GM19238 (cell line): ENCODE results near the gene TTC28.

Source experiments
- DNase-seq: peaks from one replicate; pipeline ENCODE4 v3.0.0; 2011; ENCODE audit warnings: low spot score; ENCODE audit not compliant: insufficient read length

Gene TTC28

DNA sequence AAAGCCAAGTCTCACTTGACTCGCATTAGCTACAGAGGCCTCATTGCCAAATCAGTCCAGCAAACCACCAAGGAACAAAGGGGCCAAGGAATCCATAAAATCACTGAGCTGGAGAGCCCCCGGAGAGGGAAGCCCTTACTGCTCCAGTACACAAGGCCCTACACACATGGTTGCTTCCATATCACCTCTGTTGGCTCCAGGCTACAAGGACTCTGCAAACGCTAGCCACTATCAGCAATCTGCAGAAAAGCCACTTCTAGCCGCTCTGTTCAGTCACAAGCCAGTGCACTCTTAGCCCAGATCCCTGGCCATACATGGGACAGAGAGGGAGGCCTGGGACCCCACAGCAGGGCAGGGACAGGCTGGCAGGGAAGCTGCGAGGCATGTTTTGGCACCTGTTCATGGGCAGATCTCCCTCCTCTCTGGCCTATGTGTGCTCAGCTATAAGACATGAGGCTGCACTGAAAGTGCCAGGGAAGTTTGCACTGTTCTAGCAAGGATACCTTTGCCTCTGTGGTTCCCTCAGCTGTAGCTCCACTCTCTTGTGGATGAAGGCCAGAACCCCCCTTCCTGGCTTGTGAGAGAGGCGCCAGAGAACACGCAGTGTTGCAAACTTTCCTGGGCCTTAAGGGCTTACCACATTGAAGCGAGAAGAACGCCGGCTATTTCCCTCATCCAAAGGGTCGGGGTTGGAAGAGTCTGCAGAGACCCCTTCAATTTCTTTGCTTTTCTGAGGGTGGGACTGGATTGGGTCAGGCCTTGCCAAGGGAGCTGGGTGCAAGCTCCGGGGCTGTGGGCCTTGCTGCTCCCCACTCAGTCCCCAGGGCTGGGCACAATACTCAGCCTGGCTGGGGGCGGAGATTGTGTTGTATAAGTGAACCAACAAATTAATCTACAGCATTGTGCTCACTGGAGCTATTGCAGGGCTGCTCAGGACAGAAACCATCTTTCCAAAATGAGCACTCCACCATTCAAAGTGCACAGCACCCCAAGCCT is 651.9 kb downstream of the TTC28 start:
- no peak for DNase-seq

- DNase-seq = no peak
Observed at GRCh38 chr22:28025866-28026575, 653.6 kb downstream of the TTC28 start.

- no peak for DNase-seq
Observed at GRCh38 chr22:28025333-28025732, 654.3 kb downstream of the TTC28 start.

DNA sequence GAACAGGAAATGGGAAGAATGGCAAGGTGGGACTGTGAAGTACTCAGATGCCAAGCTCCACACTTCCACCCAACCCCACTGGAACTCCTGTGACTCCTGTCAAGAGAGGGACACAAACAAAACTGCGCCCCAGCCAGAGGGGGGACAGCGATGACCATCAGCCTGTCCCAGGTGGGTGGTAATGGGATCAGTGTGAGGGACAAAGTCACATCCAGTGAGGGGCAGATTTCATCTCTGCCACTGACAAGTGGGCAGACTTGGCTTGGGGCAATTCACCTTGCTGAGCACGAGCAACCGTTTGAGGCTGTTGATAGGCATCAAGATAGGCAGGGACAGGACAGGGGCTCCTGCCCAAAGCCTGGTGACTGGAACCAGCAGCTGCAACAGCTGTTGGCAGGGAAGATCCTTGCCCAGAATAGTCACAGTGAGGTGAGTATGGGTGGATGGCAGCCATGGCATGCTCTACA is 655.2 kb downstream of the TTC28 start:
- no peak for DNase-seq

GRCh38 chr22:28023774-28024173 is 655.9 kb downstream of the TTC28 start:
- DNase-seq = no peak

DNA sequence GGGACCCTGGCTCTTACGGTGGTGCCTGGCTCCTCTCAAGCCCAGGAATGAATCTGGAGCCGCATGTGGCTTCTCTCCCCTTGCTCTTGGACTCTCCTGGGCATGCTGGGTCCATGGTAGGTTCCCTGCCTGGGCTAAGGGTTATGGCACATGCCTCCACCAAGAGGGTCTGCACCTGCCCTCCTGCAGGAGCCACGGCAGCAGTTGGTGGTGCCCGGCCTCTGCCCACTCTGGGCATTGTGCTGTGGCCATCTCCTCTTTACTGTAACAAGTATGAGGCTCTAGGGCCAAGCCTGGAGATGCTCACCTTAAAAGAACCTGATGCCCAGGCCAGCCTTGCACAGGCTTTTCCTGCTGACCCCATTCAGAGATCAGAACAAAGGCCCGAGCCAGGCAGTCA is 656.6 kb downstream of the TTC28 start:
- no peak for DNase-seq

DNA sequence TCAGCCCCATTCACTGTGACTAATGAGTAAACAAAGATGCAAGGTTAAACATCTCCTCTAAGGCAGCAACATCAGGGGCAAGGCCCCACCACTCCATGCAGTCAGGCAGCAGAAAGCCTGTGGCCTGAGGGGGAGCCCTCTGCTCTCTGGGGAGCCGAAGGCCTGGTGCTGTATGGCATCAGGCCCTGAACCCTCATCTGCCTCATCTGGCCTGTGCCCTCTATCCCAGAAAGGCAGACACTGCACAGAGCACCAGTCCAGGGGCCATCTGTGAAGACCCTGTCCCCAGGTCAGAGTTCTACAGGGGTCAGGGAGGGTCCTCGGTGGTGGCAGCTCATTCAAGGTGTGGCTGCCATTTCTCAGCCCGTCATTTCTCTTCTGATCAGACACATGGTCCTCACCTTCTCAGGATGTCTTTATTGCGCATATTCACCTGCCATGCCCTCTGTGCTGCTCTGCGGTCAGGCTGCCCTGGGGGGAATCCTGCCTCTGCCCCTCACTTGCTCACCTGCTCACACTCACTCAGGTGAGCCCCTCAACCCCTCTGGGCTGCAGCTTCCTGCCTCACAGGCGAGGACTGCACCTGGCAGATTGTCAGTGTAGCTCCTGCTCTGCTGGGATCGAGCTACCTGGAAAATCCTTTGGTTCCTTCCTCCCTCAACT is 657.5 kb downstream of the TTC28 start:
- DNase-seq = no peak

GRCh38 chr22:28021116-28021997 is 658.3 kb downstream of the TTC28 start:
- DNase-seq = no peak

- DNase-seq = peak; percentile 61
Observed at GRCh38 chr22:28019881-28020861, 659.5 kb downstream of the TTC28 start.

DNA sequence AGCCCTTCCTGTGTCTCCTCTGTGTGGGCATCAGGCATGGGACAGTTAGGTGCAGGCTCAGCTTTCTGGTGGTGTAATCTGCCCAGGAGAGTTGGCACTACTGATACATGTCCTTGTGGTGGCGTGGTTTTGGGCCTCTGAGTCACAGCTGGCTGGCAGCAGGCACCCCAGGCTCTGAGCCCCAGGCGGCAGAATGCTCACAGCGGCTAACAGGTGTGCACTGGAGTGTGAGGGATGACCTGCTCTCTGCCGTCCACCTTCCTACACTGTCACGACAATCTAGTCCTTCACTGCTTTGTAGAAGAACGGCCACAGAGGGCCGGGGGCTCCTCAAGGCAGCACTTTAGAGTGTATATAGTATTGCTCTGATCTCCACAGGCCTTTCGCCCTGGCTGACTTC is 660.3 kb downstream of the TTC28 start:
- DNase-seq = no peak

DNA sequence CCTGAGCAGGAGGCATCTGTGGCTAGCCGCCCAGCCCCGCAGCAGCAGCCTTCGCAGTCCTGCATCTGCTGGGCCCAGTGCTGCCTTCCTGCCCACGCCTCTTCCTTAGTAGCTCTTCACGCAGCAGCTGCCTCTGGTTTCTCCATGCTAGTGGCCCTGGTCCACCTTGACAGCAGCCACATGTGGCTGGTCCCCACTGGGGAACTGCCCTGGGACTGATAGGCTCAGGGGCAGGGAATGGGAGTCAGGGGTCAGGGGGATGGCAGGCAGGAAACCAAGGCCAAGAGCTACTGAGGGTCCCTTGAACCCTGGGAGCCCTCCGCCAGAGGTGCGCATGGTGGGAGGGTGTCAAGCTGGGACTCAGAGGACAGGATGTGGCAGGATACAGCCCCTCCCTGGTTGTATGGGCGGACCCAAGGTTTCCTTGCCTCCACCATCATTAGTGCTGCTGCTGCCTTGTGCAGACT is 661.1 kb downstream of the TTC28 start:
- no peak for DNase-seq

- no peak for DNase-seq
Observed at GRCh38 chr22:28017859-28018258, 661.8 kb downstream of the TTC28 start.

GRCh38 chr22:28017558-28017820 is 662.2 kb downstream of the TTC28 start:
- no peak for DNase-seq

DNA sequence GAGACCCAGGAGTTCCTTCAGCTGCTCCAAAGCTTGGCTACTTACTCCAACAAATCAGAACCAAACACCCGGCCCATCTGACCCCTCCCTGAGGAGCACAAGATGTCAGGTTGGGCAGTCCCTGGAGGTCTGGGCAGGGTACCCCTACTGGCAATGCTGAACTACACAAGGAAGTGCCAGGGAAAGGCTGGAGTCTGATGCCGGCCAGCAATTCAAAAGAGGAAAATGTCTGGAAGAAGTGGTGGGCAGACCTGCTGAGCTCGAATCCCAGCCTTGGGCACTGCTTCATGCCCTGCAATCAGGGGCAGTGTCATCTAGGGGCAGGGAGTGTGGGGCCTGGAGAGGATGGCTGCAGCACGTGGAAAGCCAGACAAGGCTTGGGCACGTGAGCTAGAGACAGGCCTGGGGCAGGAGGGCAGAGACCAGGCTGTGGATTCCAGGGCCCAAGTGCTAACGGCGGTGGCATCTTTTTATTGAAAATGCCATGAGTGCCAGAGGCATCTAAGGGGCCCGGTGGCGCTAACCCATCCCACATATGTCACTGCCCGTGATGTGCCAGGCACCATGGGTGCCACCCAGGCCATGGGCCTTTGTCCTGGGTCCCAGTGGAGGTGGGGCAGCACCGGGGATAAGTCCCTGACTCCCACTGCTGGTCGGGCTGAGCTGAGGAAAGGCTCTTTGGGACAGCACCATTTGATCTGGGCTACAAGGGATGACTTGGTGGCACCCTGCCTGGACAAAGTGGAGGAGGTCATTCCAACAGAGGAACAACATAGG is 662.7 kb downstream of the TTC28 start:
- DNase-seq = no peak

DNA sequence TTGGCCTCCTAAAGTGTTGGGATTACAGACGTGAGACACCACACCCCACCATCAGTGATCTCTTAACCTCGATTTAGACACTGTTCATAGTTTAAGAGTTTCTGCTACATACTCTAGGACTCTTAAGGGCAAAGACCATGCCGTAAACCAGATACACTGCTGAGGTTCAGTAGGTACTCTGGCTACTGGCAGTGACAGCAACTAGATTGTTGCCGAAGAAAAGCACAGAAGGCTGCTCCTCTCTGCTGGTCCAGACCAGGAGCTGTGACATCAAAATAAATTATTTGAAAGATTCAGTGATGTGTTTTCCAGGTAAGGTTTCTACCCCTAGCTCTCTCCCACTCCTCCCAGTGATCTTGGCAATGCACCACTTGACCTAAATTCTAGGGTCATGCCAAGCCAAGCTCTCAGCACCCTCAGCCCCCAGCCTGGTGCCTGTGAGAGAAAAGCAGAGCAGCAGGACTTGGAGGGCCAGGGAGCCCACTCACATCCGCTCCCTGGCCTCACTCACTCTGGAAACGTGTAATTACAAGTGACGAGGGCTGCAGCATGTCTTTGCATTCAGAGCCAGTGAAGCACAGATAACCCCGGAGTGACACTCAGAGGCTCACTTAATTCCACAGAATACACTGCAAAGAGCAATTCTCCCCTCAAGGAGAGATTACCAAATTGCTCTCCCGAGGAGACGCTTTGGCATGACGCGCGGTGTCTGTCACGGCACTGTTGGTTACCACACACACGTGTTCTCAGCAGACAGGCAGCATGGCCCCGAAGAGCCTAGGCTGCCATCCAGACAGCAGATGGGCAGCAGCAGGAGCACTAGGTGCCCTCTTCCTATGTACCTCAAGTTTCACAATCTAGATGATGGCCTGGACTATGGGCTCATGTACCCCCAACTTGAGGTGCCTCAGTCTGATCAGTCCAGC is 663.7 kb downstream of the TTC28 start:
- DNase-seq = no peak

DNA sequence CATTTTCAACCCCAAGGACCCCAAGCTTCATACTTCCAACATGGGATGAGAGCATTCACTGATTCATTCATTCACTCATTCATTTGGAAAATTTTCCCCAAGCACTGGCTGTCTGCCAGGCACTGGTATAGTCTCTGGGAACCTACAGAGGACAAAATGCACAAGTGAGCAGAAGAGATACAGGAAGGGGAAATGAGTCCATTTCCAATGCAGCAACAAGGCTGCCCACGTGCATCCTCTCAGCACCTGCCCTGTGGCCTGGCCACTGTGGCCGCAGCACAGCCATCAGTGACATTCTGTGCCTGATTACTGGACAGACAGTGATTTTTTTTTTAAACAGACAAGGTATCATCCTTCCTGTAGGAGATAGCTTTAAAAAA is 664.6 kb downstream of the TTC28 start:
- DNase-seq = no peak

DNA sequence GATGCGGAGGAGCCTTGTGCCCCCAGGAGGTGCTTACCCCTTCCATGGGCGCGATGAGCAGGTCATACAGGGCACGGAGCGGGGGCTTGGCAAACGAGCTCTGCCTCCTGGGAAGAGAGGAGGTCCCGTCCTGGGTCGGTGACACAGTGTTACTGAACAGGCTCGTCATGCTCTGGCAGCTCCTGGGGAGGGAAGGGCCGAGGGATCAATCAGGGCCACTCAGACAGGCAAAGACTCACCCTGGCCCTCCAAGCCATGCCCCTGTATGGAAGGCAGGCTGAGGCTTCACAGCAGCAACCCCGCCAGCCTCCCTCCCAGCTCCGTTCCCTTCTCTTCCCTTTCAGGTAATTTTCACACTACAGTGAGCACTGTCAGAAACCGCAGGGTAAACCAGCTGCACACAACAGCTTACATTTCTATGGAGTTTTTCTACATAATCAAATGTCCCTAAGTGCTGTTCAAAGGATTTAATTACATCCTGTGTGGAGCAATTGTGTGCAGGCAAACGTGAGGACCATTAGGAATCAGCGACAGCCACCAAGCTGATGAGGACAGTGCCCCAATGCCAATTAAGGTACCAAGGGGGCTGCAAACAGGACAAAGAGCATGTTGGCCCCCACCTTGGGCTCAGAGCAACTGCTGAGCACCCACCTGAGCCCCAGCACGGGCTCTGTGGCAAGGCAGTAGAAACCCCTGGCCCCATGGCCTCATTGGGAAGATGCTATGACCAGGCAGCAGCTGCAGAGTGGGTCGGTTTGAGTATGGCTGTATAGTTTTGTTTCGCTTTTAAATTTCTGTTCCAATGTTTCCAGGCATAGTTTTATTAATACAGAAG is 665.2 kb downstream of the TTC28 start:
- no peak for DNase-seq
